H9 (cell line): ENCODE results near the gene AQP12A. TPM values are rescaled to one million over a fixed set of nuclear protein-coding genes. Genes with fewer than 3 reads are reported as not detected.

Experiments used
- DNase-seq: peaks from one replicate; pipeline ENCODE4 v3.0.0-alpha.2; 2017
- H2AFZ ChIP-seq: one replicate; pipeline ENCODE4 v1.6.1; 2013; ENCODE audit warnings: mild to moderate bottlenecking, low read length, control low read depth, moderate library complexity
- H2AK5ac ChIP-seq: 2 replicates; pipeline ENCODE4 v1.6.1; 2013; ENCODE audit warnings: low read length, control low read depth, mixed read lengths; ENCODE audit not compliant: insufficient read length
- H2BK120ac ChIP-seq: one replicate; pipeline ENCODE4 v1.6.1; 2013; ENCODE audit warnings: low read depth, mild to moderate bottlenecking, low read length, control low read depth, inconsistent platforms; ENCODE audit not compliant: poor library complexity, severe bottlenecking
- H2BK12ac ChIP-seq: 2 replicates; pipeline ENCODE4 v1.6.1; 2013; ENCODE audit warnings: low read length, control low read depth, mixed read lengths, low read depth; ENCODE audit not compliant: insufficient read length
- H2BK15ac ChIP-seq: 2 replicates; pipeline ENCODE4 v1.6.1; 2013; ENCODE audit warnings: low read depth, low read length, control low read depth
- H2BK20ac ChIP-seq: one replicate; pipeline ENCODE4 v1.6.1; 2013; ENCODE audit warnings: low read depth, mild to moderate bottlenecking, low read length, control low read depth, inconsistent platforms; ENCODE audit not compliant: poor library complexity, severe bottlenecking
- H2BK5ac ChIP-seq: 2 replicates; pipeline ENCODE4 v1.6.1; 2013; ENCODE audit warnings: low read length, control low read depth, mixed read lengths; ENCODE audit not compliant: insufficient read length
- H3K14ac ChIP-seq: 2 replicates; pipeline ENCODE4 v1.6.1; 2013; ENCODE audit warnings: low read length, control low read depth; ENCODE audit not compliant: insufficient read depth
- H3K18ac ChIP-seq: 2 replicates; pipeline ENCODE4 v1.6.1; 2013; ENCODE audit warnings: low read depth, mild to moderate bottlenecking, mixed read lengths, low read length, control low read depth; ENCODE audit not compliant: insufficient read length
- H3K23ac ChIP-seq: 2 replicates; pipeline ENCODE4 v1.6.1; 2013; ENCODE audit warnings: low read length, control low read depth, mixed read lengths, low read depth; ENCODE audit not compliant: insufficient read length
- H3K23me2 ChIP-seq: 2 replicates; pipeline ENCODE4 v1.6.1; 2013; ENCODE audit warnings: low read depth, mild to moderate bottlenecking, mixed read lengths, low read length, control low read depth; ENCODE audit not compliant: insufficient read length, poor library complexity, severe bottlenecking
- H3K27ac ChIP-seq: 2 replicates; pipeline ENCODE4 v1.5.1; 2013; ENCODE audit warnings: low read length, control low read depth, mixed read lengths, low read depth; ENCODE audit not compliant: insufficient read length
- H3K27me3 ChIP-seq: 2 replicates; pipeline ENCODE4 v1.6.1; 2013; ENCODE audit warnings: low read length, control low read depth, inconsistent platforms; ENCODE audit not compliant: insufficient read depth
- H3K4ac ChIP-seq: 2 replicates; pipeline ENCODE4 v1.6.1; 2013; ENCODE audit warnings: low read depth, mild to moderate bottlenecking, control low read depth, inconsistent platforms, low read length, moderate library complexity
- H3K4me1 ChIP-seq: 2 replicates; pipeline ENCODE4 v1.6.1; 2013; ENCODE audit warnings: low read length, control low read depth, inconsistent platforms; ENCODE audit not compliant: insufficient read depth
- H3K4me2 ChIP-seq: 2 replicates; pipeline ENCODE4 v1.6.1; 2013; ENCODE audit warnings: low read length, control low read depth, mixed read lengths; ENCODE audit not compliant: insufficient read length, insufficient read depth
- H3K56ac ChIP-seq: 2 replicates; pipeline ENCODE4 v1.6.1; 2013; ENCODE audit warnings: low read depth, mild to moderate bottlenecking, mixed read lengths, low read length, control low read depth; ENCODE audit not compliant: insufficient read length
- H3K79me1 ChIP-seq: 2 replicates; pipeline ENCODE4 v1.6.1; 2013; ENCODE audit warnings: low read depth, mild to moderate bottlenecking, moderate library complexity, low read length, control low read depth, inconsistent platforms; ENCODE audit not compliant: insufficient read depth, poor library complexity, severe bottlenecking
- H3K79me2 ChIP-seq: 2 replicates; pipeline ENCODE4 v1.6.1; 2013; ENCODE audit warnings: low read length, control low read depth, inconsistent platforms; ENCODE audit not compliant: insufficient read depth
- H3K9ac ChIP-seq: 2 replicates; pipeline ENCODE4 v1.6.1; 2013; ENCODE audit warnings: low read length, control low read depth, mixed read lengths; ENCODE audit not compliant: insufficient read length; ENCODE audit errors: extremely low read depth
- H3K9me3 ChIP-seq: one replicate; pipeline ENCODE4 v1.6.1; 2013; ENCODE audit warnings: low read depth, low read length, inconsistent platforms; ENCODE audit not compliant: control insufficient read depth
- H3T11ph ChIP-seq: one replicate; pipeline ENCODE4 v1.6.1; 2013; ENCODE audit warnings: mild to moderate bottlenecking, low read length, control low read depth, inconsistent platforms
- H4K20me1 ChIP-seq: one replicate; pipeline ENCODE4 v1.6.1; 2013; ENCODE audit not compliant: control insufficient read depth, insufficient read length, insufficient read depth
- H4K5ac ChIP-seq: 2 replicates; pipeline ENCODE4 v1.6.1; 2013; ENCODE audit warnings: low read depth, mild to moderate bottlenecking, mixed read lengths, low read length, control low read depth; ENCODE audit not compliant: insufficient read length
- H4K8ac ChIP-seq: replicated peaks from 2 replicates; pipeline ENCODE4 v1.6.1; 2013; ENCODE audit warnings: low read length, control low read depth, mixed read lengths, low read depth; ENCODE audit not compliant: insufficient read length
- H4K91ac ChIP-seq: 2 replicates; pipeline ENCODE4 v1.6.1; 2013; ENCODE audit warnings: low read depth, mild to moderate bottlenecking, moderate library complexity, mixed read lengths, low read length, control low read depth; ENCODE audit not compliant: insufficient read length
- H3K27ac Mint-ChIP-seq, 3 experiments: 2 replicates in 2 of 3; 3 replicates in 1 of 3; pipeline ENCODE4 v1.8.0; 2020 to 2021; ENCODE audit warnings: mixed read lengths in 3 of 3, mild to moderate bottlenecking in 1 of 3, moderate library complexity in 1 of 3
- H3K27me3 Mint-ChIP-seq: 2 replicates; pipeline ENCODE4 v1.8.0; 2021; ENCODE audit warnings: low read depth, mild to moderate bottlenecking, moderate library complexity, mixed read lengths
- H3K36me3 Mint-ChIP-seq, 3 experiments: 2 replicates in 2 of 3; 3 replicates in 1 of 3; pipeline ENCODE4 v1.8.0; 2020 to 2021; ENCODE audit warnings: low read depth in 3 of 3, mixed read lengths in 3 of 3; ENCODE audit not compliant: insufficient read depth in 1 of 3
- H3K4me1 Mint-ChIP-seq, 2 experiments: 2 replicates each; pipeline ENCODE4 v1.8.0; 2020; ENCODE audit warnings: mixed read lengths in 2 of 2
- H3K4me3 Mint-ChIP-seq, 2 experiments: 2 replicates in 1 of 2; 3 replicates in 1 of 2; pipeline ENCODE4 v1.8.0; 2020 to 2021; ENCODE audit warnings: mild to moderate bottlenecking in 2 of 2, mixed read lengths in 2 of 2, moderate library complexity in 1 of 2
- H3K9me3 Mint-ChIP-seq, 2 experiments: 2 replicates in 1 of 2; 3 replicates in 1 of 2; pipeline ENCODE4 v1.8.0; 2020; ENCODE audit warnings: mild to moderate bottlenecking in 2 of 2, mixed read lengths in 2 of 2, moderate library complexity in 1 of 2
- WGBS: extraction: QIAGEN DNeasy Blood & Tissue Kit; methylation state at CpG from one replicate; pipeline ENCODE4 v1.1.7; 2013; ENCODE audit warnings: missing lambda C conversion rate, low lambda C conversion rate, mixed read lengths; ENCODE audit not compliant: insufficient read length; ENCODE audit errors: extremely low coverage; 5-methylcytosine and 5-hydroxymethylcytosine counted together
- total RNA-seq: library from RNA; stranded (reverse); gene quantifications from 2 replicates; pipeline ENCODE4 v1.2.1, GENCODE V29; 2021
- TF ChIP-seq, protein P1 (sequence below): fragments of 200-600 bp; sonication (generic); conservative IDR thresholded peaks from 3 replicates; pipeline ENCODE4 v1.8.0; 2021; ENCODE audit warnings: antibody characterized with exemption, mild to moderate bottlenecking

Gene AQP12A
- total RNA-seq, 1 experiment from 2014 or later = not detected

- no peak for DNase-seq
- H2BK15ac ChIP-seq = no peak overlapping the region
- no peak overlapping the region for H2AFZ ChIP-seq
- TF ChIP-seq, protein P1, sequence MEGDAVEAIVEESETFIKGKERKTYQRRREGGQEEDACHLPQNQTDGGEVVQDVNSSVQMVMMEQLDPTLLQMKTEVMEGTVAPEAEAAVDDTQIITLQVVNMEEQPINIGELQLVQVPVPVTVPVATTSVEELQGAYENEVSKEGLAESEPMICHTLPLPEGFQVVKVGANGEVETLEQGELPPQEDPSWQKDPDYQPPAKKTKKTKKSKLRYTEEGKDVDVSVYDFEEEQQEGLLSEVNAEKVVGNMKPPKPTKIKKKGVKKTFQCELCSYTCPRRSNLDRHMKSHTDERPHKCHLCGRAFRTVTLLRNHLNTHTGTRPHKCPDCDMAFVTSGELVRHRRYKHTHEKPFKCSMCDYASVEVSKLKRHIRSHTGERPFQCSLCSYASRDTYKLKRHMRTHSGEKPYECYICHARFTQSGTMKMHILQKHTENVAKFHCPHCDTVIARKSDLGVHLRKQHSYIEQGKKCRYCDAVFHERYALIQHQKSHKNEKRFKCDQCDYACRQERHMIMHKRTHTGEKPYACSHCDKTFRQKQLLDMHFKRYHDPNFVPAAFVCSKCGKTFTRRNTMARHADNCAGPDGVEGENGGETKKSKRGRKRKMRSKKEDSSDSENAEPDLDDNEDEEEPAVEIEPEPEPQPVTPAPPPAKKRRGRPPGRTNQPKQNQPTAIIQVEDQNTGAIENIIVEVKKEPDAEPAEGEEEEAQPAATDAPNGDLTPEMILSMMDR = no peak
- no peaks in the 10 kb centered on the region for H3K23me2 ChIP-seq
- H3K4me1 Mint-ChIP-seq = peaks cover 9 to 17% of the 10 kb centered on the region in 2 experiments
- no peaks in the 10 kb centered on the region for H3K79me2 ChIP-seq
- H3K9ac ChIP-seq = no peak overlapping the region
- no peaks in the 10 kb centered on the region for H3K4me1 ChIP-seq
- H3K14ac ChIP-seq = no peak overlapping the region
- peaks cover 60% of the 10 kb centered on the region for H3K27me3 Mint-ChIP-seq
- H3T11ph ChIP-seq = no peak overlapping the region
- no peaks in the 10 kb centered on the region for H3K79me1 ChIP-seq
- no peak overlapping the region for H3K27ac ChIP-seq
- no peak overlapping the region for H3K4me2 ChIP-seq
- H3K36me3 Mint-ChIP-seq = no peaks in the 10 kb centered on the region; a peak in 2 of 7 replicates
- H3K4me3 Mint-ChIP-seq = no peak overlapping the region
- H3K27ac Mint-ChIP-seq = peak overlapping the region in 2 of 3 experiments; percentile 18 to 44; a peak in 2 of 7 replicates
- H3K9me3 Mint-ChIP-seq = peaks cover 4% of the 10 kb centered on the region in 2 experiments; a peak in 2 of 5 replicates
- no peaks in the 10 kb centered on the region for H3K9me3 ChIP-seq
- no peak overlapping the region for H4K8ac ChIP-seq
- H3K23ac ChIP-seq = no peak overlapping the region
- no peak overlapping the region for H2AK5ac ChIP-seq
- H4K5ac ChIP-seq = no peak overlapping the region
- H2BK5ac ChIP-seq = no peak overlapping the region
- WGBS = no CpG with 5 or more reads among the region's 19 CpGs
- no peak overlapping the region for H4K91ac ChIP-seq
- no peak overlapping the region for H3K18ac ChIP-seq
- H2BK20ac ChIP-seq = no peak overlapping the region
- no peaks in the 10 kb centered on the region for H4K20me1 ChIP-seq
- no peak overlapping the region for H2BK12ac ChIP-seq
- H3K56ac ChIP-seq = no peak overlapping the region
- H3K4ac ChIP-seq = no peak overlapping the region
- no peak overlapping the region for H2BK120ac ChIP-seq
- H3K27me3 ChIP-seq = no peaks in the 10 kb centered on the region
These were observed 42.9 kb upstream of the AQP12A start for GRCh38 chr2:240648650-240649275.
